ENCODE results near the gene POLR1D. TPM values are rescaled to one million over a fixed set of nuclear protein-coding genes. Genes with fewer than 3 reads are reported as not detected.

POLR1D gene
- total RNA-seq, 1 experiment from 2014 or later, result 75.6 TPM

DNA sequence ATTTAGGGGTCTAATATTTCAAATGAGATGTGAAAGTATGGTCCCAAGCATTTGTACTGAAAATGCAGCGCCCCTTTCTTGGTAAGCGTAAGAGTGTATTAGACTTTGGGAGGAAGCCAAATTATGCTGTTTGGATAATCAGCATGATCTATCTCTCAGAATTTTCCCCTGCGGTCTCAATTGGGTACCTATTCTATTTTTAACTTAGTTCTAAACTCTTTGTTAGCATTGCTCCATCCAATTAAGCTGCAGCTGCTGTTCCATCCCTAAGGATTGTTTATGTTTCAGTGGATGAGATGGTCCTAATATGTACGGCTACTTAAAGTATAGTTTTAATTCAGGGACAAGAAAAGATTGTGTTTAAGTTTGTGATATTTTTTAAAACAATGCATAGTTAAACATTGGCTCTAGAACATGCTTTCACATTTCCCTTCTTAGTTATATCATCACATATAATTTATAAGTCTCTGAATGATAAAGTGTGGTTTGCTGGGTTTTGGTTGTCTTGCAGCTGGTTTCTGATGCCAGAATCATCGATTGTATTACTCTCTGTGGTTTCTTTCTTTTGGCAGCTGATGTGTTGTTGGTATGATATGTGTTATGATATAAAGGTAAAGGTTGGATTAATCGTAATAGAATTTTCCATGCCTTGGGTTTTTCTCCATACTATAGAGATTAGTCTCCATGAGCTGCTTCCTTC, 15.0 kb downstream of the POLR1D start:
- ChIA-PET POLR2A (no interaction called here), CTCF (no interaction called here)
- intact Hi-C loops (cut with micrococcal nuclease; ENCODE audit: unreplicated experiment), result no loop called here
- H3K9me3 ChIP-seq (ENCODE audit: control insufficient read depth, insufficient read depth, low read depth, low read length), result no peaks in the 10 kb centered on the region
- H3K4me1 ChIP-seq (ENCODE audit: control insufficient read depth, insufficient read depth, low read length), result no peaks in the 10 kb centered on the region; the same call in 1 of the 2 replicates
- BruUV-seq (replicated peaks), result no TSS peak
- ATAC-seq (no peak), DNase-seq (ENCODE audit: low read depth, low spot score) (no peak)
- no peaks in the 10 kb centered on the region for H3K27me3 ChIP-seq (ENCODE audit: control insufficient read depth, insufficient read depth, low read length)
- no peaks in the 10 kb centered on the region; the same call in 1 of the 2 replicates for H3K36me3 ChIP-seq (ENCODE audit: control insufficient read depth, insufficient read depth, low read length)
- H3K27ac ChIP-seq (ENCODE audit: low read length), result no peak overlapping the region
- in situ Hi-C loops (cut with HindIII; ENCODE audit: low pct_unique_long_range_greater_than_20kb, low sequenced_read_pairs), result no loop called here
- TF ChIP-seq TCF7L2 (IDR thresholded peaks at IDR 0.05; ENCODE audit: low read depth, low read length), result no peak
- TF ChIP-seq, protein P1, sequence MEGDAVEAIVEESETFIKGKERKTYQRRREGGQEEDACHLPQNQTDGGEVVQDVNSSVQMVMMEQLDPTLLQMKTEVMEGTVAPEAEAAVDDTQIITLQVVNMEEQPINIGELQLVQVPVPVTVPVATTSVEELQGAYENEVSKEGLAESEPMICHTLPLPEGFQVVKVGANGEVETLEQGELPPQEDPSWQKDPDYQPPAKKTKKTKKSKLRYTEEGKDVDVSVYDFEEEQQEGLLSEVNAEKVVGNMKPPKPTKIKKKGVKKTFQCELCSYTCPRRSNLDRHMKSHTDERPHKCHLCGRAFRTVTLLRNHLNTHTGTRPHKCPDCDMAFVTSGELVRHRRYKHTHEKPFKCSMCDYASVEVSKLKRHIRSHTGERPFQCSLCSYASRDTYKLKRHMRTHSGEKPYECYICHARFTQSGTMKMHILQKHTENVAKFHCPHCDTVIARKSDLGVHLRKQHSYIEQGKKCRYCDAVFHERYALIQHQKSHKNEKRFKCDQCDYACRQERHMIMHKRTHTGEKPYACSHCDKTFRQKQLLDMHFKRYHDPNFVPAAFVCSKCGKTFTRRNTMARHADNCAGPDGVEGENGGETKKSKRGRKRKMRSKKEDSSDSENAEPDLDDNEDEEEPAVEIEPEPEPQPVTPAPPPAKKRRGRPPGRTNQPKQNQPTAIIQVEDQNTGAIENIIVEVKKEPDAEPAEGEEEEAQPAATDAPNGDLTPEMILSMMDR (IDR thresholded peaks at IDR 0.05), result no peak
- no peak for TF ChIP-seq SIN3A (IDR thresholded peaks at IDR 0.05; ENCODE audit: borderline replicate concordance, insufficient read depth, low read depth, low read length)
- no peak for TF ChIP-seq REST (IDR thresholded peaks at IDR 0.05; ENCODE audit: insufficient read depth in 1 of 2, low read depth in 2 of 2, low read length in 1 of 2)
- no peak for TF ChIP-seq POLR2AphosphoS5 (IDR thresholded peaks at IDR 0.05; ENCODE audit: low read depth, low read length)
- no peak overlapping the region for H3K4me3 ChIP-seq (ENCODE audit: low read depth in 2 of 2, low read length in 2 of 2)

GRCh38 chr13:27637289-27637626, 15.6 kb downstream of the POLR1D start:
- CTCF ChIA-PET, result no interaction called here
- Histone ChIP-seq H3K4me1 (ENCODE audit: control insufficient read depth, insufficient read depth, low read length) (no peaks in the 10 kb centered on the region; the same call in 1 of the 2 replicates), H3K27ac (ENCODE audit: low read length) (no peak overlapping the region), H3K4me3 (ENCODE audit: low read depth in 2 of 2, low read length in 2 of 2) (no peak overlapping the region), H3K36me3 (ENCODE audit: control insufficient read depth, insufficient read depth, low read length) (no peaks in the 10 kb centered on the region; the same call in 1 of the 2 replicates), H3K27me3 (ENCODE audit: control insufficient read depth, insufficient read depth, low read length) (no peaks in the 10 kb centered on the region), H3K9me3 (ENCODE audit: control insufficient read depth, insufficient read depth, low read depth, low read length) (no peaks in the 10 kb centered on the region)
- POLR2A ChIA-PET, result no interaction called here
- ATAC-seq (no peak), DNase-seq (ENCODE audit: low read depth, low spot score) (no peak)
- TF ChIP-seq TCF7L2 (IDR thresholded peaks at IDR 0.05; ENCODE audit: low read depth, low read length) (no peak), POLR2AphosphoS5 (IDR thresholded peaks at IDR 0.05; ENCODE audit: low read depth, low read length) (no peak), SIN3A (IDR thresholded peaks at IDR 0.05; ENCODE audit: borderline replicate concordance, insufficient read depth, low read depth, low read length) (no peak), REST (IDR thresholded peaks at IDR 0.05; ENCODE audit: insufficient read depth in 1 of 2, low read depth in 2 of 2, low read length in 1 of 2) (no peak)
- TF ChIP-seq, protein P1 (IDR thresholded peaks at IDR 0.05), result no peak
- in situ Hi-C loops (cut with HindIII; ENCODE audit: low pct_unique_long_range_greater_than_20kb, low sequenced_read_pairs), result no loop called here
- BruUV-seq (replicated peaks), result no TSS peak
- intact Hi-C loops (cut with micrococcal nuclease; ENCODE audit: unreplicated experiment), result no loop called here

All from Panc1 (cell line).